H9 (cell line): ENCODE data around the gene SETD3. TPM values are rescaled to one million over a fixed set of nuclear protein-coding genes. Genes with fewer than 3 reads are reported as not detected.

ENCODE experiments used
- DNase-seq: peaks from one replicate; pipeline ENCODE4 v3.0.0-alpha.2; 2017
- H2AFZ ChIP-seq: one replicate; pipeline ENCODE4 v1.6.1; 2013; ENCODE audit warnings: mild to moderate bottlenecking, low read length, control low read depth, moderate library complexity
- H2AK5ac ChIP-seq: 2 replicates; pipeline ENCODE4 v1.6.1; 2013; ENCODE audit warnings: low read length, control low read depth, mixed read lengths; ENCODE audit not compliant: insufficient read length
- H2BK120ac ChIP-seq: one replicate; pipeline ENCODE4 v1.6.1; 2013; ENCODE audit warnings: low read depth, mild to moderate bottlenecking, low read length, control low read depth, inconsistent platforms; ENCODE audit not compliant: poor library complexity, severe bottlenecking
- H2BK12ac ChIP-seq: 2 replicates; pipeline ENCODE4 v1.6.1; 2013; ENCODE audit warnings: low read length, control low read depth, mixed read lengths, low read depth; ENCODE audit not compliant: insufficient read length
- H2BK15ac ChIP-seq: 2 replicates; pipeline ENCODE4 v1.6.1; 2013; ENCODE audit warnings: low read depth, low read length, control low read depth
- H2BK20ac ChIP-seq: one replicate; pipeline ENCODE4 v1.6.1; 2013; ENCODE audit warnings: low read depth, mild to moderate bottlenecking, low read length, control low read depth, inconsistent platforms; ENCODE audit not compliant: poor library complexity, severe bottlenecking
- H2BK5ac ChIP-seq: 2 replicates; pipeline ENCODE4 v1.6.1; 2013; ENCODE audit warnings: low read length, control low read depth, mixed read lengths; ENCODE audit not compliant: insufficient read length
- H3K14ac ChIP-seq: 2 replicates; pipeline ENCODE4 v1.6.1; 2013; ENCODE audit warnings: low read length, control low read depth; ENCODE audit not compliant: insufficient read depth
- H3K18ac ChIP-seq: 2 replicates; pipeline ENCODE4 v1.6.1; 2013; ENCODE audit warnings: low read depth, mild to moderate bottlenecking, mixed read lengths, low read length, control low read depth; ENCODE audit not compliant: insufficient read length
- H3K23ac ChIP-seq: 2 replicates; pipeline ENCODE4 v1.6.1; 2013; ENCODE audit warnings: low read length, control low read depth, mixed read lengths, low read depth; ENCODE audit not compliant: insufficient read length
- H3K23me2 ChIP-seq: 2 replicates; pipeline ENCODE4 v1.6.1; 2013; ENCODE audit warnings: low read depth, mild to moderate bottlenecking, mixed read lengths, low read length, control low read depth; ENCODE audit not compliant: insufficient read length, poor library complexity, severe bottlenecking
- H3K27ac ChIP-seq: 2 replicates; pipeline ENCODE4 v1.5.1; 2013; ENCODE audit warnings: low read length, control low read depth, mixed read lengths, low read depth; ENCODE audit not compliant: insufficient read length
- H3K27me3 ChIP-seq: 2 replicates; pipeline ENCODE4 v1.6.1; 2013; ENCODE audit warnings: low read length, control low read depth, inconsistent platforms; ENCODE audit not compliant: insufficient read depth
- H3K4ac ChIP-seq: 2 replicates; pipeline ENCODE4 v1.6.1; 2013; ENCODE audit warnings: low read depth, mild to moderate bottlenecking, control low read depth, inconsistent platforms, low read length, moderate library complexity
- H3K4me1 ChIP-seq: 2 replicates; pipeline ENCODE4 v1.6.1; 2013; ENCODE audit warnings: low read length, control low read depth, inconsistent platforms; ENCODE audit not compliant: insufficient read depth
- H3K4me2 ChIP-seq: 2 replicates; pipeline ENCODE4 v1.6.1; 2013; ENCODE audit warnings: low read length, control low read depth, mixed read lengths; ENCODE audit not compliant: insufficient read length, insufficient read depth
- H3K56ac ChIP-seq: 2 replicates; pipeline ENCODE4 v1.6.1; 2013; ENCODE audit warnings: low read depth, mild to moderate bottlenecking, mixed read lengths, low read length, control low read depth; ENCODE audit not compliant: insufficient read length
- H3K79me1 ChIP-seq: 2 replicates; pipeline ENCODE4 v1.6.1; 2013; ENCODE audit warnings: low read depth, mild to moderate bottlenecking, moderate library complexity, low read length, control low read depth, inconsistent platforms; ENCODE audit not compliant: insufficient read depth, poor library complexity, severe bottlenecking
- H3K79me2 ChIP-seq: 2 replicates; pipeline ENCODE4 v1.6.1; 2013; ENCODE audit warnings: low read length, control low read depth, inconsistent platforms; ENCODE audit not compliant: insufficient read depth
- H3K9ac ChIP-seq: 2 replicates; pipeline ENCODE4 v1.6.1; 2013; ENCODE audit warnings: low read length, control low read depth, mixed read lengths; ENCODE audit not compliant: insufficient read length; ENCODE audit errors: extremely low read depth
- H3K9me3 ChIP-seq: one replicate; pipeline ENCODE4 v1.6.1; 2013; ENCODE audit warnings: low read depth, low read length, inconsistent platforms; ENCODE audit not compliant: control insufficient read depth
- H3T11ph ChIP-seq: one replicate; pipeline ENCODE4 v1.6.1; 2013; ENCODE audit warnings: mild to moderate bottlenecking, low read length, control low read depth, inconsistent platforms
- H4K20me1 ChIP-seq: one replicate; pipeline ENCODE4 v1.6.1; 2013; ENCODE audit not compliant: control insufficient read depth, insufficient read length, insufficient read depth
- H4K5ac ChIP-seq: 2 replicates; pipeline ENCODE4 v1.6.1; 2013; ENCODE audit warnings: low read depth, mild to moderate bottlenecking, mixed read lengths, low read length, control low read depth; ENCODE audit not compliant: insufficient read length
- H4K8ac ChIP-seq: replicated peaks from 2 replicates; pipeline ENCODE4 v1.6.1; 2013; ENCODE audit warnings: low read length, control low read depth, mixed read lengths, low read depth; ENCODE audit not compliant: insufficient read length
- H4K91ac ChIP-seq: 2 replicates; pipeline ENCODE4 v1.6.1; 2013; ENCODE audit warnings: low read depth, mild to moderate bottlenecking, moderate library complexity, mixed read lengths, low read length, control low read depth; ENCODE audit not compliant: insufficient read length
- H3K27ac Mint-ChIP-seq, 3 experiments: 2 replicates in 2 of 3; 3 replicates in 1 of 3; pipeline ENCODE4 v1.8.0; 2020 to 2021; ENCODE audit warnings: mixed read lengths in 3 of 3, mild to moderate bottlenecking in 1 of 3, moderate library complexity in 1 of 3
- H3K27me3 Mint-ChIP-seq: 2 replicates; pipeline ENCODE4 v1.8.0; 2021; ENCODE audit warnings: low read depth, mild to moderate bottlenecking, moderate library complexity, mixed read lengths
- H3K36me3 Mint-ChIP-seq, 3 experiments: 2 replicates in 2 of 3; 3 replicates in 1 of 3; pipeline ENCODE4 v1.8.0; 2020 to 2021; ENCODE audit warnings: low read depth in 3 of 3, mixed read lengths in 3 of 3; ENCODE audit not compliant: insufficient read depth in 1 of 3
- H3K4me1 Mint-ChIP-seq, 2 experiments: 2 replicates each; pipeline ENCODE4 v1.8.0; 2020; ENCODE audit warnings: mixed read lengths in 2 of 2
- H3K4me3 Mint-ChIP-seq, 2 experiments: 2 replicates in 1 of 2; 3 replicates in 1 of 2; pipeline ENCODE4 v1.8.0; 2020 to 2021; ENCODE audit warnings: mild to moderate bottlenecking in 2 of 2, mixed read lengths in 2 of 2, moderate library complexity in 1 of 2
- H3K9me3 Mint-ChIP-seq, 2 experiments: 2 replicates in 1 of 2; 3 replicates in 1 of 2; pipeline ENCODE4 v1.8.0; 2020; ENCODE audit warnings: mild to moderate bottlenecking in 2 of 2, mixed read lengths in 2 of 2, moderate library complexity in 1 of 2
- CTCF ChIP-seq: fragments of 200-600 bp; sonication (generic); conservative IDR thresholded peaks from 3 replicates; pipeline ENCODE4 v1.8.0; 2021; ENCODE audit warnings: antibody characterized with exemption, mild to moderate bottlenecking
- WGBS: extraction: QIAGEN DNeasy Blood & Tissue Kit; methylation state at CpG from one replicate; pipeline ENCODE4 v1.1.7; 2013; ENCODE audit warnings: missing lambda C conversion rate, low lambda C conversion rate, mixed read lengths; ENCODE audit not compliant: insufficient read length; ENCODE audit errors: extremely low coverage; 5-methylcytosine and 5-hydroxymethylcytosine counted together
- total RNA-seq: library from RNA; stranded (reverse); gene quantifications from 2 replicates; pipeline ENCODE4 v1.2.1, GENCODE V29; 2021

SETD3 gene
- total RNA-seq, 1 experiment from 2014 or later: 56.7 TPM

DNA sequence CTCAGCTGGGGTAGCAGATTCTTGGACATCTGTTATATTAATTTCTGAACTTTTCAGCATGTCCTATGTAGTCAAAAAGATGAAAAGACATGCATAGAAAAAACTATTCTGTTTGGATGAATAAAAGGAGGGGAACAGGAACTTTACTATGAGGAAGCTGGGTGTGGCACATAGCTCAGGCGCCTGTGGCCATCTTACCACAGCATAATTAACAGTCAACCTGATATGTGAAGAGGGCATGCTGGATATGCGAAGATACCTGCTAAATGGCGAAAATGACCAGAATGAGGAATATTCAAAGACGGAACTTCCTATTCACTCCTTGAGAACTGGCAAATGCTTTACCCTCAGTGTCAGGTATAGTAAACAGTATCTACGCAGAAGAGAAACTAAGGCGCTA is 18.4 kb downstream of the SETD3 start:
- H3K9me3 ChIP-seq: no peaks in the 10 kb centered on the region
- H3K9ac ChIP-seq: no peak overlapping the region
- H4K91ac ChIP-seq: no peak overlapping the region
- H3K56ac ChIP-seq: no peak overlapping the region
- peaks cover 8% of the 10 kb centered on the region; the same call in 1 of the 2 replicates for H3K4me1 ChIP-seq
- H3K23ac ChIP-seq: no peak overlapping the region
- H3K79me2 ChIP-seq: peaks cover 2% of the 10 kb centered on the region; the same call in 1 of the 2 replicates
- no peak overlapping the region for H3K18ac ChIP-seq
- no peak overlapping the region for H3T11ph ChIP-seq
- H3K23me2 ChIP-seq: no peaks in the 10 kb centered on the region
- H2BK120ac ChIP-seq: no peak overlapping the region
- peaks cover 8 to 38% (median 34%) of the 10 kb centered on the region in 3 experiments; a peak in 6 of 7 replicates for H3K36me3 Mint-ChIP-seq
- WGBS: no CpG with 5 or more reads among the region's 6 CpGs
- H3K27ac Mint-ChIP-seq: peak overlapping the region; percentile 9 to 95 (median 74); a peak in 4 of 7 replicates
- no peak overlapping the region for H3K4me2 ChIP-seq
- H3K4ac ChIP-seq: no peak overlapping the region
- DNase-seq: no peak
- H2AFZ ChIP-seq: no peak overlapping the region
- no peaks in the 10 kb centered on the region for H3K27me3 ChIP-seq
- no peak overlapping the region for H2BK20ac ChIP-seq
- no peak overlapping the region for H3K14ac ChIP-seq
- H3K9me3 Mint-ChIP-seq: no peaks in the 10 kb centered on the region
- no peaks in the 10 kb centered on the region for H4K20me1 ChIP-seq
- no peak for TF ChIP-seq CTCF
- no peak overlapping the region for H3K27ac ChIP-seq
- peaks cover 36 to 41% of the 10 kb centered on the region in 2 experiments for H3K4me1 Mint-ChIP-seq
- H4K5ac ChIP-seq: no peak overlapping the region
- H2BK12ac ChIP-seq: no peak overlapping the region
- no peak overlapping the region for H2AK5ac ChIP-seq
- H2BK5ac ChIP-seq: no peak overlapping the region
- no peak overlapping the region for H3K4me3 Mint-ChIP-seq
- no peak overlapping the region for H2BK15ac ChIP-seq
- no peak overlapping the region for H4K8ac ChIP-seq
- H3K79me1 ChIP-seq: peaks cover 6% of the 10 kb centered on the region
- H3K27me3 Mint-ChIP-seq: no peaks in the 10 kb centered on the region
